Measurements from ENCODE around the gene KIF24.

DNA sequence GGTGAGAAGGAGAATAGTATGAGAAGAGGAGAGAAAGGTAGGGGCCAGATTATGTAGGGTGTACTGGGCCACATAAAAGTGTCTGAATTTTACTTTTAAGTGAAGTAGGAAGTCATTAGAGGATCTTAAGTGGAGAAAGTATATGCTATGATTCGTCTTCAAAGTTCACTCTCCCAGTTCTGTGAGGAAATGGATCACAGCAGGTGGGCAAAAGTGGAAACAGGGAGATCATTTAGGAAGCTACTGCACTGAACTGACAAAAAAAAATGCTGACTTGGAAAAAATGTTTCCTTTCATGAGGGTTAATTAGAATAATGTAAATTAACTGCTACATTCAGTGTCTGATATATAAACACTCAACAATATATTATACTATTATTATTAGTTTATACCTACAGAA is 2.4 kb downstream of the KIF24 start:
- TF ChIP-seq, protein P1, sequence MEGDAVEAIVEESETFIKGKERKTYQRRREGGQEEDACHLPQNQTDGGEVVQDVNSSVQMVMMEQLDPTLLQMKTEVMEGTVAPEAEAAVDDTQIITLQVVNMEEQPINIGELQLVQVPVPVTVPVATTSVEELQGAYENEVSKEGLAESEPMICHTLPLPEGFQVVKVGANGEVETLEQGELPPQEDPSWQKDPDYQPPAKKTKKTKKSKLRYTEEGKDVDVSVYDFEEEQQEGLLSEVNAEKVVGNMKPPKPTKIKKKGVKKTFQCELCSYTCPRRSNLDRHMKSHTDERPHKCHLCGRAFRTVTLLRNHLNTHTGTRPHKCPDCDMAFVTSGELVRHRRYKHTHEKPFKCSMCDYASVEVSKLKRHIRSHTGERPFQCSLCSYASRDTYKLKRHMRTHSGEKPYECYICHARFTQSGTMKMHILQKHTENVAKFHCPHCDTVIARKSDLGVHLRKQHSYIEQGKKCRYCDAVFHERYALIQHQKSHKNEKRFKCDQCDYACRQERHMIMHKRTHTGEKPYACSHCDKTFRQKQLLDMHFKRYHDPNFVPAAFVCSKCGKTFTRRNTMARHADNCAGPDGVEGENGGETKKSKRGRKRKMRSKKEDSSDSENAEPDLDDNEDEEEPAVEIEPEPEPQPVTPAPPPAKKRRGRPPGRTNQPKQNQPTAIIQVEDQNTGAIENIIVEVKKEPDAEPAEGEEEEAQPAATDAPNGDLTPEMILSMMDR (IDR thresholded peaks at IDR 0.05 in 8 of 11, conservative IDR thresholded peaks at IDR 0.05 in 3 of 11) = no peak
- TF ChIP-seq POLR2AphosphoS5 (IDR thresholded peaks at IDR 0.05) = no peak
